ENCODE data around the gene DOCK7. TPM values are rescaled to one million over a fixed set of nuclear protein-coding genes. Genes with fewer than 3 reads are reported as not detected.
"Not testable (repeated sequence)": the region's sequence is repeated elsewhere in the genome, so short reads cannot be mapped to it uniquely, and the experiment has no call there.

The DOCK7 gene
- total RNA-seq, 1 donor from 2014 or later: 28.5 TPM

- no peak for DNase-seq (ENCODE audit: low read depth in 2 of 2)
These were observed 3.1 kb upstream of the DOCK7 start for GRCh38 chr1:62691062-62691844.

- DNase-seq (ENCODE audit: low read depth in 2 of 2): peak in 1 of 2 donors; percentile 80
These were observed 1.3 kb upstream of the DOCK7 start for GRCh38 chr1:62689524-62689923.

- DNase-seq (ENCODE audit: low read depth in 2 of 2): no peak
These were observed 500 bp upstream of the DOCK7 start for GRCh38 chr1:62688687-62689085.

- peak in 1 of 2 donors; percentile 31 for DNase-seq (ENCODE audit: low read depth in 2 of 2)
These were observed 724 bp downstream of the DOCK7 start for GRCh38 chr1:62687421-62687902.

- no peak for DNase-seq (ENCODE audit: low read depth in 2 of 2)
These were observed 1.4 kb downstream of the DOCK7 start for GRCh38 chr1:62686822-62687221.

GRCh38 chr1:62685431-62685859, 2.7 kb downstream of the DOCK7 start:
- no peak for DNase-seq (ENCODE audit: low read depth in 2 of 2)

GRCh38 chr1:62682531-62682930, 5.7 kb downstream of the DOCK7 start:
- DNase-seq (ENCODE audit: low read depth in 2 of 2): no peak

- DNase-seq (ENCODE audit: low read depth in 2 of 2): not testable (repeated sequence)
These were observed 7.2 kb downstream of the DOCK7 start for GRCh38 chr1:62680992-62681391.

GRCh38 chr1:62677822-62678221, 10.4 kb downstream of the DOCK7 start:
- not testable (repeated sequence) for DNase-seq (ENCODE audit: low read depth in 2 of 2)

- no peak for DNase-seq (ENCODE audit: low read depth in 2 of 2)
These were observed 11.4 kb downstream of the DOCK7 start for GRCh38 chr1:62676611-62677356.

GRCh38 chr1:62673629-62674028, 14.6 kb downstream of the DOCK7 start:
- no peak for DNase-seq (ENCODE audit: low read depth in 2 of 2)

GRCh38 chr1:62672029-62672428, 16.2 kb downstream of the DOCK7 start:
- DNase-seq (ENCODE audit: low read depth in 2 of 2): no peak

GRCh38 chr1:62654744-62655143, 33.4 kb downstream of the DOCK7 start:
- DNase-seq (ENCODE audit: low read depth in 2 of 2): no peak

- DNase-seq (ENCODE audit: low read depth in 2 of 2): no peak
These were observed 35.8 kb downstream of the DOCK7 start for GRCh38 chr1:62652387-62652786.

- DNase-seq (ENCODE audit: low read depth in 2 of 2): no peak
These were observed 44.9 kb downstream of the DOCK7 start for GRCh38 chr1:62643283-62643682.

- no peak for DNase-seq (ENCODE audit: low read depth in 2 of 2)
These were observed 50.6 kb downstream of the DOCK7 start for GRCh38 chr1:62637392-62638105.

- DNase-seq (ENCODE audit: low read depth in 2 of 2): no peak
These were observed 59.7 kb downstream of the DOCK7 start for GRCh38 chr1:62628506-62628905.

- DNase-seq (ENCODE audit: low read depth in 2 of 2): no peak
These were observed 62.8 kb downstream of the DOCK7 start for GRCh38 chr1:62625415-62625814.

GRCh38 chr1:62621907-62622306, 66.3 kb downstream of the DOCK7 start:
- DNase-seq (ENCODE audit: low read depth in 2 of 2): peak in 1 of 2 donors; percentile 30

GRCh38 chr1:62613890-62614289, 74.3 kb downstream of the DOCK7 start:
- no peak for DNase-seq (ENCODE audit: low read depth in 2 of 2)

GRCh38 chr1:62613325-62613727, 74.9 kb downstream of the DOCK7 start:
- DNase-seq (ENCODE audit: low read depth in 2 of 2): no peak

- DNase-seq (ENCODE audit: low read depth in 2 of 2): no peak
These were observed 75.4 kb downstream of the DOCK7 start for GRCh38 chr1:62612770-62613169.
